ENCODE data around the gene POLE.

The POLE gene

GRCh38 chr12:132677492-132677891 lies 9.7 kb downstream of the POLE start:
- Histone ChIP-seq H3K9me3 (ENCODE audit: control extremely low read depth in 1 of 5, control insufficient read depth in 4 of 5, insufficient read depth in 2 of 5, low read depth in 1 of 5, low read length in 4 of 5) (no peaks in the 10 kb centered on the region), H3K27ac (ENCODE audit: insufficient read depth in 1 of 2, low read depth in 1 of 2, low read length in 2 of 2, poor library complexity in 1 of 2, severe bottlenecking in 2 of 2) (no peak overlapping the region), H3K27me3 (replicated peaks in 2 of 5; ENCODE audit: control insufficient read depth in 4 of 5, insufficient read depth in 5 of 5, low read length in 4 of 5) (no peaks in the 10 kb centered on the region), H3K4me3 (ENCODE audit: control insufficient read depth in 1 of 7, extremely low read depth in 1 of 7, insufficient read depth in 4 of 7, low read depth in 2 of 7, low read length in 6 of 7) (no peak overlapping the region), H3K4me1 (ENCODE audit: control extremely low read depth in 1 of 4, control insufficient read depth in 4 of 4, insufficient read depth in 4 of 4, low read length in 3 of 4) (no peaks in the 10 kb centered on the region), H3K36me3 (ENCODE audit: control insufficient read depth in 4 of 4, insufficient read depth in 4 of 4, low read length in 3 of 4) (peaks cover 27 to 84% (median 56%) of the 10 kb centered on the region in 4 experiments)
- WGBS (ENCODE audit: insufficient coverage): 97% methylated on average over 9 of the region's 9 CpGs
- POLR2A ChIA-PET: no interaction called here
- DNase-seq: no peak
- CTCF ChIA-PET: interaction anchor here (1.9 kb wide), 1 partner anchor 12 kb away, joined by 4 read pairs; no protein-coding TSS in a partner anchor

GRCh38 chr12:132675757-132676432 lies 11.2 kb downstream of the POLE start:
- no peak overlapping the region for H3K27ac ChIP-seq (ENCODE audit: insufficient read depth in 1 of 2, low read depth in 1 of 2, low read length in 2 of 2, poor library complexity in 1 of 2, severe bottlenecking in 2 of 2)
- no peaks in the 10 kb centered on the region for H3K4me1 ChIP-seq (ENCODE audit: control extremely low read depth in 1 of 4, control insufficient read depth in 4 of 4, insufficient read depth in 4 of 4, low read length in 3 of 4)
- ChIA-PET POLR2A (no interaction called here), CTCF (interaction anchor here (1.0 to 1.9 kb wide), 3 partner anchors 11 to 37 kb away, joined by 4 read pairs; no protein-coding TSS in a partner anchor)
- peaks cover 33 to 92% (median 64%) of the 10 kb centered on the region in 4 experiments for H3K36me3 ChIP-seq (ENCODE audit: control insufficient read depth in 4 of 4, insufficient read depth in 4 of 4, low read length in 3 of 4)
- WGBS (ENCODE audit: insufficient coverage): 97% methylated on average over 11 of the region's 14 CpGs
- H3K27me3 ChIP-seq (replicated peaks in 2 of 5; ENCODE audit: control insufficient read depth in 4 of 5, insufficient read depth in 5 of 5, low read length in 4 of 5): no peaks in the 10 kb centered on the region
- no peak overlapping the region for H3K4me3 ChIP-seq (ENCODE audit: control insufficient read depth in 1 of 7, extremely low read depth in 1 of 7, insufficient read depth in 4 of 7, low read depth in 2 of 7, low read length in 6 of 7)
- no peaks in the 10 kb centered on the region for H3K9me3 ChIP-seq (ENCODE audit: control extremely low read depth in 1 of 5, control insufficient read depth in 4 of 5, insufficient read depth in 2 of 5, low read depth in 1 of 5, low read length in 4 of 5)
- no peak for DNase-seq

- CTCF ChIA-PET: no interaction called here
- Histone ChIP-seq H3K9me3 (ENCODE audit: control extremely low read depth in 1 of 5, control insufficient read depth in 4 of 5, insufficient read depth in 2 of 5, low read depth in 1 of 5, low read length in 4 of 5) (no peaks in the 10 kb centered on the region), H3K4me3 (ENCODE audit: control insufficient read depth in 1 of 7, extremely low read depth in 1 of 7, insufficient read depth in 4 of 7, low read depth in 2 of 7, low read length in 6 of 7) (no peak overlapping the region), H3K4me1 (ENCODE audit: control extremely low read depth in 1 of 4, control insufficient read depth in 4 of 4, insufficient read depth in 4 of 4, low read length in 3 of 4) (no peaks in the 10 kb centered on the region), H3K27ac (ENCODE audit: insufficient read depth in 1 of 2, low read depth in 1 of 2, low read length in 2 of 2, poor library complexity in 1 of 2, severe bottlenecking in 2 of 2) (peak overlapping the region in 1 of 2 experiments; percentile 21), H3K36me3 (ENCODE audit: control insufficient read depth in 4 of 4, insufficient read depth in 4 of 4, low read length in 3 of 4) (peaks cover 31 to 84% (median 63%) of the 10 kb centered on the region in 4 experiments), H3K27me3 (replicated peaks in 2 of 5; ENCODE audit: control insufficient read depth in 4 of 5, insufficient read depth in 5 of 5, low read length in 4 of 5) (no peaks in the 10 kb centered on the region)
- no peak for DNase-seq
- POLR2A ChIA-PET: no interaction called here
- WGBS (ENCODE audit: insufficient coverage): 100% methylated on average over 4 of the region's 5 CpGs
Observed at GRCh38 chr12:132674561-132674960, 12.6 kb downstream of the POLE start.

- ChIA-PET CTCF (no interaction called here), POLR2A (interaction anchor here (0.6 kb wide), 1 partner anchor 13 kb away, joined by 3 read pairs; no protein-coding TSS in a partner anchor)
- Histone ChIP-seq H3K27me3 (replicated peaks in 2 of 5; ENCODE audit: control insufficient read depth in 4 of 5, insufficient read depth in 5 of 5, low read length in 4 of 5) (no peaks in the 10 kb centered on the region), H3K9me3 (ENCODE audit: control extremely low read depth in 1 of 5, control insufficient read depth in 4 of 5, insufficient read depth in 2 of 5, low read depth in 1 of 5, low read length in 4 of 5) (no peaks in the 10 kb centered on the region), H3K4me1 (ENCODE audit: control extremely low read depth in 1 of 4, control insufficient read depth in 4 of 4, insufficient read depth in 4 of 4, low read length in 3 of 4) (no peaks in the 10 kb centered on the region), H3K36me3 (ENCODE audit: control insufficient read depth in 4 of 4, insufficient read depth in 4 of 4, low read length in 3 of 4) (peaks cover 28 to 84% (median 61%) of the 10 kb centered on the region in 4 experiments), H3K27ac (ENCODE audit: insufficient read depth in 1 of 2, low read depth in 1 of 2, low read length in 2 of 2, poor library complexity in 1 of 2, severe bottlenecking in 2 of 2) (no peak overlapping the region), H3K4me3 (ENCODE audit: control insufficient read depth in 1 of 7, extremely low read depth in 1 of 7, insufficient read depth in 4 of 7, low read depth in 2 of 7, low read length in 6 of 7) (no peak overlapping the region)
- DNase-seq: no peak
- 92% methylated on average over 22 of the region's 27 CpGs for WGBS (ENCODE audit: insufficient coverage)
Observed at GRCh38 chr12:132673288-132674179, 13.6 kb downstream of the POLE start.

- Histone ChIP-seq H3K9me3 (ENCODE audit: control extremely low read depth in 1 of 5, control insufficient read depth in 4 of 5, insufficient read depth in 2 of 5, low read depth in 1 of 5, low read length in 4 of 5) (no peaks in the 10 kb centered on the region), H3K4me1 (ENCODE audit: control extremely low read depth in 1 of 4, control insufficient read depth in 4 of 4, insufficient read depth in 4 of 4, low read length in 3 of 4) (no peaks in the 10 kb centered on the region), H3K4me3 (ENCODE audit: control insufficient read depth in 1 of 7, extremely low read depth in 1 of 7, insufficient read depth in 4 of 7, low read depth in 2 of 7, low read length in 6 of 7) (no peak overlapping the region), H3K27me3 (replicated peaks in 2 of 5; ENCODE audit: control insufficient read depth in 4 of 5, insufficient read depth in 5 of 5, low read length in 4 of 5) (no peaks in the 10 kb centered on the region), H3K27ac (ENCODE audit: insufficient read depth in 1 of 2, low read depth in 1 of 2, low read length in 2 of 2, poor library complexity in 1 of 2, severe bottlenecking in 2 of 2) (no peak overlapping the region), H3K36me3 (ENCODE audit: control insufficient read depth in 4 of 4, insufficient read depth in 4 of 4, low read length in 3 of 4) (peaks cover 28 to 85% (median 61%) of the 10 kb centered on the region in 4 experiments)
- WGBS (ENCODE audit: insufficient coverage): 98% methylated on average over 12 of the region's 12 CpGs
- ChIA-PET CTCF (no interaction called here), POLR2A (interaction anchor here (0.6 kb wide), 1 partner anchor 14 kb away, joined by 3 read pairs; no protein-coding TSS in a partner anchor)
- no peak for DNase-seq
Observed at GRCh38 chr12:132672678-132673077, 14.5 kb downstream of the POLE start.

- DNase-seq: no peak
- POLR2A ChIA-PET: no interaction called here
- H3K4me3 ChIP-seq (ENCODE audit: control insufficient read depth in 1 of 7, extremely low read depth in 1 of 7, insufficient read depth in 4 of 7, low read depth in 2 of 7, low read length in 6 of 7): no peak overlapping the region
- 91% methylated on average over 15 of the region's 16 CpGs for WGBS (ENCODE audit: insufficient coverage)
- no peaks in the 10 kb centered on the region for H3K9me3 ChIP-seq (ENCODE audit: control extremely low read depth in 1 of 5, control insufficient read depth in 4 of 5, insufficient read depth in 2 of 5, low read depth in 1 of 5, low read length in 4 of 5)
- no peaks in the 10 kb centered on the region for H3K27me3 ChIP-seq (replicated peaks in 2 of 5; ENCODE audit: control insufficient read depth in 4 of 5, insufficient read depth in 5 of 5, low read length in 4 of 5)
- no peak overlapping the region for H3K27ac ChIP-seq (ENCODE audit: insufficient read depth in 1 of 2, low read depth in 1 of 2, low read length in 2 of 2, poor library complexity in 1 of 2, severe bottlenecking in 2 of 2)
- H3K36me3 ChIP-seq (ENCODE audit: control insufficient read depth in 4 of 4, insufficient read depth in 4 of 4, low read length in 3 of 4): peaks cover 28 to 85% (median 63%) of the 10 kb centered on the region in 4 experiments
- H3K4me1 ChIP-seq (ENCODE audit: control extremely low read depth in 1 of 4, control insufficient read depth in 4 of 4, insufficient read depth in 4 of 4, low read length in 3 of 4): no peaks in the 10 kb centered on the region
- CTCF ChIA-PET: no interaction called here
Observed at GRCh38 chr12:132672116-132672515, 15.0 kb downstream of the POLE start.
